Neural crest cell (in vitro differentiated cells): Measurements from ENCODE around the gene MRTFB. TPM values are rescaled to one million over a fixed set of nuclear protein-coding genes. Genes with fewer than 3 reads are reported as not detected.

Source experiments
- DNase-seq: peaks from one replicate; pipeline ENCODE4 v3.0.0; 2021; ENCODE audit warnings: low read depth, mixed read lengths, low spot score
- H3K27ac Mint-ChIP-seq: one replicate; pipeline ENCODE4 v1.8.0; 2021; ENCODE audit warnings: mild to moderate bottlenecking, mixed read lengths; ENCODE audit not compliant: unreplicated experiment
- H3K27me3 Mint-ChIP-seq: 2 replicates; pipeline ENCODE4 v1.8.0; 2021; ENCODE audit warnings: low read depth, mild to moderate bottlenecking, mixed read lengths
- H3K36me3 Mint-ChIP-seq: 2 replicates; pipeline ENCODE4 v1.8.0; 2021; ENCODE audit warnings: low read depth, mild to moderate bottlenecking, mixed read lengths
- H3K4me1 Mint-ChIP-seq: 2 replicates; pipeline ENCODE4 v1.8.0; 2021; ENCODE audit warnings: mixed read lengths
- H3K4me3 Mint-ChIP-seq: one replicate; pipeline ENCODE4 v1.8.0; 2021; ENCODE audit warnings: mild to moderate bottlenecking, mixed read lengths
- H3K9me3 Mint-ChIP-seq: 2 replicates; pipeline ENCODE4 v1.8.0; 2021; ENCODE audit warnings: mixed read lengths
- microRNA-seq: library from miRNA; unstranded; fragments of <30 nt; microRNA quantifications from one replicate; pipeline ENCODE4, GENCODE V29; 2020
- total RNA-seq: library from RNA; stranded (reverse); gene quantifications from 2 replicates; pipeline ENCODE4 v1.2.1, GENCODE V29; 2021
- TF ChIP-seq, protein P1 (sequence below): fragments of 200-600 bp; sonication (generic); conservative IDR thresholded peaks from 2 replicates; pipeline ENCODE4 v1.5.0; 2021; ENCODE audit warnings: antibody characterized with exemption, mild to moderate bottlenecking

Gene MRTFB
- total RNA-seq, 1 donor from 2014 or later = 54.8 TPM

GRCh38 chr16:14314116-14314515 lies 243.0 kb downstream of the MRTFB start:
- no peak for DNase-seq
- H3K27ac Mint-ChIP-seq = no peak overlapping the region
- H3K36me3 Mint-ChIP-seq = no peaks in the 10 kb centered on the region
- peaks cover 16% of the 10 kb centered on the region for H3K4me1 Mint-ChIP-seq
- H3K4me3 Mint-ChIP-seq = no peak overlapping the region
- H3K9me3 Mint-ChIP-seq = no peaks in the 10 kb centered on the region
- TF ChIP-seq, protein P1, sequence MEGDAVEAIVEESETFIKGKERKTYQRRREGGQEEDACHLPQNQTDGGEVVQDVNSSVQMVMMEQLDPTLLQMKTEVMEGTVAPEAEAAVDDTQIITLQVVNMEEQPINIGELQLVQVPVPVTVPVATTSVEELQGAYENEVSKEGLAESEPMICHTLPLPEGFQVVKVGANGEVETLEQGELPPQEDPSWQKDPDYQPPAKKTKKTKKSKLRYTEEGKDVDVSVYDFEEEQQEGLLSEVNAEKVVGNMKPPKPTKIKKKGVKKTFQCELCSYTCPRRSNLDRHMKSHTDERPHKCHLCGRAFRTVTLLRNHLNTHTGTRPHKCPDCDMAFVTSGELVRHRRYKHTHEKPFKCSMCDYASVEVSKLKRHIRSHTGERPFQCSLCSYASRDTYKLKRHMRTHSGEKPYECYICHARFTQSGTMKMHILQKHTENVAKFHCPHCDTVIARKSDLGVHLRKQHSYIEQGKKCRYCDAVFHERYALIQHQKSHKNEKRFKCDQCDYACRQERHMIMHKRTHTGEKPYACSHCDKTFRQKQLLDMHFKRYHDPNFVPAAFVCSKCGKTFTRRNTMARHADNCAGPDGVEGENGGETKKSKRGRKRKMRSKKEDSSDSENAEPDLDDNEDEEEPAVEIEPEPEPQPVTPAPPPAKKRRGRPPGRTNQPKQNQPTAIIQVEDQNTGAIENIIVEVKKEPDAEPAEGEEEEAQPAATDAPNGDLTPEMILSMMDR = no peak
- no peaks in the 10 kb centered on the region for H3K27me3 Mint-ChIP-seq

GRCh38 chr16:14315683-14316320 lies 244.7 kb downstream of the MRTFB start:
- Mint-ChIP-seq H3K9me3 (no peaks in the 10 kb centered on the region), H3K4me1 (no peaks in the 10 kb centered on the region), H3K4me3 (no peak overlapping the region), H3K27ac (no peak overlapping the region), H3K27me3 (no peaks in the 10 kb centered on the region), H3K36me3 (no peaks in the 10 kb centered on the region)
- no peak for DNase-seq
- TF ChIP-seq, protein P1 = no peak

Small RNA genes within 50 kb of the gene (microRNA-seq; reads per million reads assigned to microRNA genes)
- gene MIR193B = 45.6 reads per million, percentile 50 among the genes with 10 or more reads in this experiment
- not detected for gene MIR365A

Other genes starting within 250 kb of the MRTFB start
- gene ERCC4, start 151.2 kb upstream of the MRTFB start, total RNA-seq = 12.9 and 13.7 TPM in 2 replicates